ENCODE results near the gene CHAF1B. TPM values are rescaled to one million over a fixed set of nuclear protein-coding genes. Genes with fewer than 3 reads are reported as not detected.
"Not testable (repeated sequence)": the region's sequence is repeated elsewhere in the genome, so short reads cannot be mapped to it uniquely, and the experiment has no call there.

Gene CHAF1B
- total and polyA plus RNA-seq, 10 of the 15 experiments (the other 5 are each of a cell fraction or from before 2014, with no cell fraction given) = 5.9 to 31.5 (median 17.3) TPM

DNA sequence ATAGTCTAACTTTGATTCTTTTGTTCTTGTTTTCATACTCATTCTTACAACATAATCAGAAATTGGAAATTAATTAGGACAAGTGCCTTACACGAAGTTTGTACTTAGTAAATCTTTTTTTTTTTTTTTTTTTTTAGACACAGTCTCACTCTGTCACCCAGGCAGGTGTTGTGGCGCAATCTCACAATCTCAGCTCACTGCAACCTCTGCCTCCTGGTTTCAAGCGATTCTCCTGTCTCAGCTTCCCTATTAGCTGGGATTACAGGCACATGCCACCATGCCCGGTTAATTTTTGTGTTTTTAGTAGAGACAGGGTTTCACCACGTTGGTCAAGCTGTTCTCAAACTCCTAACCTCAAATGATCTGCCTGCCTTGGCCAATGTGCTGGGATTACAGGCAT is 12.4 kb downstream of the CHAF1B start:
- DNase-seq (ENCODE audit: low read depth, low spot score) = no peak
- H3K27me3 ChIP-seq (replicated peaks in 1 of 2; ENCODE audit: control insufficient read depth in 2 of 2, insufficient read depth in 2 of 2, low read length in 1 of 2) = no peaks in the 10 kb centered on the region
- no peaks in the 10 kb centered on the region for H4K20me1 ChIP-seq (ENCODE audit: control insufficient read depth, insufficient read depth)
- H3K4me2 ChIP-seq (ENCODE audit: control insufficient read depth, insufficient read depth) = no peak overlapping the region
- H3K27ac ChIP-seq (ENCODE audit: control insufficient read depth, insufficient read depth) = no peak overlapping the region
- H3K4me3 ChIP-seq = no peak overlapping the region
- no peaks in the 10 kb centered on the region for H3K79me2 ChIP-seq (ENCODE audit: control insufficient read depth, insufficient read depth, low read length)
- H3K4me1 ChIP-seq (ENCODE audit: control insufficient read depth, insufficient read depth, low read length) = no peaks in the 10 kb centered on the region
- H3K36me3 ChIP-seq (ENCODE audit: control insufficient read depth in 2 of 2, insufficient read depth in 2 of 2, low read length in 1 of 2) = peaks cover 0 to 4% of the 10 kb centered on the region in 2 experiments; a peak in 1 of 4 replicates
- in situ Hi-C loops (cut with MboI) = no loop called here
- no peak for TF ChIP-seq EED (IDR thresholded peaks at IDR 0.05; ENCODE audit: low read depth)
- TF ChIP-seq BRCA1 (IDR thresholded peaks at IDR 0.05; ENCODE audit: low read depth, low read length) = no peak
- ChIA-PET POLR2A (interaction anchor here (0.6 kb wide), 1 partner anchor 609 kb away, joined by 5 read pairs; no protein-coding TSS in a partner anchor), SMC1A (ENCODE audit: uncharacterized antibody, unreplicated experiment) (interaction anchor here (1.0 kb wide), 1 partner anchor 9 kb away, joined by 4 read pairs; no protein-coding TSS in a partner anchor), RAD21 (ENCODE audit: unreplicated experiment) (no interaction called here), CTCF (interaction anchor here (0.6 to 1.9 kb wide), 2 partner anchors 9 to 192 kb away, joined by 4 to 5 read pairs; no protein-coding TSS in a partner anchor)
- no peak overlapping the region for H3K9ac ChIP-seq (ENCODE audit: control insufficient read depth, insufficient read depth, low read length)
- no peak overlapping the region for H2AFZ ChIP-seq (ENCODE audit: control insufficient read depth, low read depth, low read length)
- intact Hi-C loops (cut with micrococcal nuclease; ENCODE audit: unreplicated experiment) = no loop called here
- no TSS peak for BruUV-seq (replicated peaks)
- peak; percentile 44 for FAIRE-seq
- WGBS (ENCODE audit: insufficient coverage, insufficient replicate concordance, low lambda C conversion rate, missing lambda C conversion rate) = 80% methylated on average over 5 of the region's 5 CpGs
- H3K9me3 ChIP-seq (replicated peaks; ENCODE audit: control insufficient read depth, insufficient read depth, low read length) = no peaks in the 10 kb centered on the region
- no peak for ATAC-seq

DNA sequence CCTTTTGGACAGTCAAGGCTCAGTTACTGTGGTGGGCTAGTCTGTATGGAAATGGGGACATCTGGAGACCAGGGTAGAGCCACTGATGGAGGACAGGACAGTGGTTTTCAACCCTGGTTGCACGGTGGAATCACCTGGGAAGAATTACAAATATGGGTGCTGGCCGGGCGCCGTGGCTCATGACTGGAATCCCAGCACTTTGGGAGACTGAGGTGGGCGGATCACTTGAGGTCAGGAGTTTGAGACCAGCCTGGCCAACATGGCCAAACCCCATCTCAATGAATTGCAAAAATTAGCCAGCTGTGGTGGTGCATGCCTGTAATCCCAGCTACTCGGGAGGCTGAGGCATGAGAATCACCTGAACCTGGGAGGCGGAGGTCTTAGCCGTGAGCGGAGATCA is 14.5 kb downstream of the CHAF1B start:
- RAD21 ChIA-PET (ENCODE audit: unreplicated experiment); H3K9ac ChIP-seq (ENCODE audit: control insufficient read depth, insufficient read depth, low read length); H3K79me2 ChIP-seq (ENCODE audit: control insufficient read depth, insufficient read depth, low read length); H4K20me1 ChIP-seq (ENCODE audit: control insufficient read depth, insufficient read depth); in situ Hi-C loops (cut with MboI); H3K27ac ChIP-seq (ENCODE audit: control insufficient read depth, insufficient read depth); H3K9me3 ChIP-seq (replicated peaks; ENCODE audit: control insufficient read depth, insufficient read depth, low read length); DNase-seq (ENCODE audit: low read depth, low spot score); H3K4me2 ChIP-seq (ENCODE audit: control insufficient read depth, insufficient read depth); BruUV-seq (replicated peaks); H3K36me3 ChIP-seq (ENCODE audit: control insufficient read depth in 2 of 2, insufficient read depth in 2 of 2, low read length in 1 of 2); SMC1A ChIA-PET (ENCODE audit: uncharacterized antibody, unreplicated experiment); H3K4me1 ChIP-seq (ENCODE audit: control insufficient read depth, insufficient read depth, low read length); intact Hi-C loops (cut with micrococcal nuclease; ENCODE audit: unreplicated experiment); H3K27me3 ChIP-seq (replicated peaks in 1 of 2; ENCODE audit: control insufficient read depth in 2 of 2, insufficient read depth in 2 of 2, low read length in 1 of 2); FAIRE-seq; H3K4me3 ChIP-seq; ATAC-seq; H2AFZ ChIP-seq (ENCODE audit: control insufficient read depth, low read depth, low read length): not testable (repeated sequence)
- ChIA-PET POLR2A (interaction anchor here (0.6 kb wide), 2 partner anchors 9 to 40 kb away, joined by 3 read pairs; no protein-coding TSS in a partner anchor), CTCF (interaction anchor here (1.1 to 2.0 kb wide), 2 partner anchors 9 to 259 kb away, joined by 3 to 7 read pairs; no protein-coding TSS in a partner anchor)
- WGBS (ENCODE audit: insufficient coverage, insufficient replicate concordance, low lambda C conversion rate, missing lambda C conversion rate) = 100% methylated on average over 9 of the region's 9 CpGs

All from GM12878 (cell line).